ENCODE results near the gene COX19. TPM values are rescaled to one million over a fixed set of nuclear protein-coding genes. Genes with fewer than 3 reads are reported as not detected.

The COX19 gene
- total and polyA plus RNA-seq, 4 donors, result 3.1 to 17.0 (median 8.8) TPM

- H3K36me3 ChIP-seq (ENCODE audit: control insufficient read depth in 1 of 2, insufficient read depth in 2 of 2, low read length in 1 of 2), result peaks cover 0 to 2% of the 10 kb centered on the region in 2 donors
- H3K27ac ChIP-seq (ENCODE audit: low read depth in 1 of 2, low read length in 2 of 2), result no peak overlapping the region
- ATAC-seq (ENCODE audit: low FRiP score) (no peak), DNase-seq (no peak)
- intact Hi-C loops (cut with DNase I), result loop anchor here in 1 of 2 donors (5.0 kb wide), 1 partner anchor 166 kb away; no protein-coding TSS in a partner anchor
- no peaks in the 10 kb centered on the region for H3K27me3 ChIP-seq (ENCODE audit: control insufficient read depth in 1 of 2, insufficient read depth in 2 of 2, low read length in 1 of 2)
- H3K4me3 ChIP-seq (ENCODE audit: low read length in 2 of 2), result no peak overlapping the region
- WGBS, 2 donors, result 45 to 50% methylated on average over 28 of the region's 28 CpGs
- H3K9me3 ChIP-seq (ENCODE audit: control insufficient read depth, low read length), result no peaks in the 10 kb centered on the region
- no peaks in the 10 kb centered on the region for H3K4me1 ChIP-seq (ENCODE audit: control insufficient read depth in 1 of 2, insufficient read depth in 2 of 2, low read length in 2 of 2)
Measured at GRCh38 chr7:975702-976473, 539 bp upstream of the COX19 start.

DNA sequence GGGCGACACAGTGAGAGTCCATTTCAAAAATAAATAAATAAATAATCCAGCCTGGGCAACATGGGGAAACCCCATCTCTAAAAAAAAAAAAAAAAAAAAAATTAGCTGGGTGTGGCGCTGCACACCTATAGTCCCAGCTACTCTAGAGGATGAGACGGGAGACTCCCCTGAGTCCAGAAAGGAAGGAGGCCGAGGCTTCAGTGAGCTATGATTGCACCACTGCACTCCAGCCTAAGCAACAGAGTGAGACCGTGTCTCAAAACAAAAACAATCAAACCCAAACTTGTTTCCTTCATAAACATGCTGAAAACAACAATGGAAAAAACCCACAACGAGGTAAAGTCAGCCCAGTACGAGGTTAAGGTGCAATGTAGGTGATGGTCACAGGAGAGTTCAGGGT, 1.2 kb downstream of the COX19 start:
- WGBS, 2 donors, result 48 to 52% methylated on average over 7 of the region's 7 CpGs

GRCh38 chr7:973312-973711, 2.0 kb downstream of the COX19 start:
- WGBS, 2 donors, result 80 to 82% methylated on average over 9 of the region's 9 CpGs
- H3K4me3 ChIP-seq (ENCODE audit: low read length in 2 of 2), result no peak overlapping the region

More for the DNA sequence above, 1.2 kb downstream of the COX19 start:
- peak overlapping the region; percentile 65 to 98 for H3K4me3 ChIP-seq (ENCODE audit: low read length in 2 of 2)
- H3K36me3 ChIP-seq (ENCODE audit: control insufficient read depth in 1 of 2, insufficient read depth in 2 of 2, low read length in 1 of 2), result peaks cover 0 to 2% of the 10 kb centered on the region in 2 donors
- no peak overlapping the region for H3K27ac ChIP-seq (ENCODE audit: low read depth in 1 of 2, low read length in 2 of 2)
- H3K27me3 ChIP-seq (ENCODE audit: control insufficient read depth in 1 of 2, insufficient read depth in 2 of 2, low read length in 1 of 2), result no peaks in the 10 kb centered on the region
- no peaks in the 10 kb centered on the region for H3K9me3 ChIP-seq (ENCODE audit: control insufficient read depth, low read length)
- intact Hi-C loops (cut with DNase I), result no loop called here
- ATAC-seq (ENCODE audit: low FRiP score) (no peak), DNase-seq (no peak)
- no peaks in the 10 kb centered on the region for H3K4me1 ChIP-seq (ENCODE audit: control insufficient read depth in 1 of 2, insufficient read depth in 2 of 2, low read length in 2 of 2)

DNA sequence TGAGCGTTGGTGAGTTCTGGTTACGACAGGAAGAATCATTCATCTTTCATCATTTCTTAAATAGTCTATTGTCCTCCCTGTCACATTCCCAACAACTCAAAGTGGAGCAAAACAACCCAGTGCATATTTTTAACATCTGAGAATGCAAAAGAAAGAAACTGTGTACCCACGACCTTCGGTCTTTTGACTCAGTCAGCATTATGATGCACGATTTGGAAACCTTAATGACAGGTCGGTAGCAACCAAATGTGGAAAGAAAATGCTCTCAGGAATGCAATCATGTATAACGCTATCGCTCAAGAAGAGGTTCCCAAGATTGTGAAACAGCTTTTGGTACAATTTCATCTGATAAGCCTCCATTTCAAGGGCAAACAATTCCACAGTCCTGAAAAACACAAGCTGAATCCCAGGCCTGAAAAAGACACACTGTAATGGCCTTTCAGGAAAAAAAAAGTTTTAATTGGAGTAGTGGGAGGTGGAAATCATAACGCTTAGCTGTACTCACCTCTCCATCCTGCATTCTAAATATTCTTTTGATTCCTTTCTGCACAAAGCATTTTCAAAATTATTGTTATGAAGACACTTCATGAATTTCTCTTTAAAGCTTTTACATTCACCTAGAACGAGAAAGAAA, 2.6 kb downstream of the COX19 start:
- H3K36me3 ChIP-seq (ENCODE audit: control insufficient read depth in 1 of 2, insufficient read depth in 2 of 2, low read length in 1 of 2), result peaks cover 0 to 4% of the 10 kb centered on the region in 2 donors
- no peaks in the 10 kb centered on the region for H3K4me1 ChIP-seq (ENCODE audit: control insufficient read depth in 1 of 2, insufficient read depth in 2 of 2, low read length in 2 of 2)

More at GRCh38 chr7:973312-973711, 2.0 kb downstream of the COX19 start:
- ATAC-seq (ENCODE audit: low FRiP score), result no peak
- no peak for DNase-seq
- Histone ChIP-seq H3K9me3 (ENCODE audit: control insufficient read depth, low read length) (no peaks in the 10 kb centered on the region), H3K36me3 (ENCODE audit: control insufficient read depth in 1 of 2, insufficient read depth in 2 of 2, low read length in 1 of 2) (peaks cover 0 to 3% of the 10 kb centered on the region in 2 donors), H3K27ac (ENCODE audit: low read depth in 1 of 2, low read length in 2 of 2) (no peak overlapping the region), H3K4me1 (ENCODE audit: control insufficient read depth in 1 of 2, insufficient read depth in 2 of 2, low read length in 2 of 2) (no peaks in the 10 kb centered on the region), H3K27me3 (ENCODE audit: control insufficient read depth in 1 of 2, insufficient read depth in 2 of 2, low read length in 1 of 2) (no peaks in the 10 kb centered on the region)
- intact Hi-C loops (cut with DNase I), result no loop called here

DNA sequence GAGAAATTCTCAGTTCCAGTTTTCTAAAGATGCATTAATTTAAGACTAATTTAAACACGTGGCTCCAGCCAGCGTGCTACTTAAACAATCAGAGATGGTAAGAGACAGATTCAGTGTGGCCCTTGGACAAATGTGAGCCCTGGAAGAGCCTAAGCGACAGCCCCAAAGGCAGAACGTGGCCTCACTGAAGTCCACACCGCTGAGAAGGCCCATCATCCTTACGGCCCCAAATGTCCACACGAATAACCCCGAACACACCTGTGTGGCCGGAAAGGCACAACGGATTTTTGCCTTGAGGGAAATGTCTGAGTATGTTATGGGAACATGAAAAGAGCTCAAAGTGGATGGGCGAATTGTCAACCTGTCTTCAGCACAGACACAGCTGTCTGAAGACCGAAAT, 3.2 kb downstream of the COX19 start:
- intact Hi-C loops (cut with DNase I), result no loop called here
- whole genome bisulfite sequencing, 2 donors, result 90 to 92% methylated on average over 12 of the region's 12 CpGs
- no peak for ATAC-seq (ENCODE audit: low FRiP score)
- no peak for DNase-seq
- no peaks in the 10 kb centered on the region for H3K27me3 ChIP-seq (ENCODE audit: control insufficient read depth in 1 of 2, insufficient read depth in 2 of 2, low read length in 1 of 2)
- no peak overlapping the region for H3K27ac ChIP-seq (ENCODE audit: low read depth in 1 of 2, low read length in 2 of 2)
- peaks cover 0 to 6% of the 10 kb centered on the region in 2 donors for H3K36me3 ChIP-seq (ENCODE audit: control insufficient read depth in 1 of 2, insufficient read depth in 2 of 2, low read length in 1 of 2)
- no peaks in the 10 kb centered on the region for H3K4me1 ChIP-seq (ENCODE audit: control insufficient read depth in 1 of 2, insufficient read depth in 2 of 2, low read length in 2 of 2)
- H3K9me3 ChIP-seq (ENCODE audit: control insufficient read depth, low read length), result no peaks in the 10 kb centered on the region
- H3K4me3 ChIP-seq (ENCODE audit: low read length in 2 of 2), result no peak overlapping the region

More for the DNA sequence above, 2.6 kb downstream of the COX19 start:
- ATAC-seq (ENCODE audit: low FRiP score) (no peak), DNase-seq (no peak)
- WGBS, 2 donors, result 67 to 73% methylated on average over 10 of the region's 10 CpGs
- intact Hi-C loops (cut with DNase I), result no loop called here
- Histone ChIP-seq H3K27me3 (ENCODE audit: control insufficient read depth in 1 of 2, insufficient read depth in 2 of 2, low read length in 1 of 2) (no peaks in the 10 kb centered on the region), H3K4me3 (ENCODE audit: low read length in 2 of 2) (no peak overlapping the region), H3K27ac (ENCODE audit: low read depth in 1 of 2, low read length in 2 of 2) (no peak overlapping the region), H3K9me3 (ENCODE audit: control insufficient read depth, low read length) (no peaks in the 10 kb centered on the region)

GRCh38 chr7:970744-971143, 4.6 kb downstream of the COX19 start:
- ATAC-seq (ENCODE audit: low FRiP score) (no peak), DNase-seq (no peak)
- intact Hi-C loops (cut with DNase I), result no loop called here
- H3K36me3 ChIP-seq (ENCODE audit: control insufficient read depth in 1 of 2, insufficient read depth in 2 of 2, low read length in 1 of 2), result peaks cover 0 to 6% of the 10 kb centered on the region in 2 donors
- H3K27me3 ChIP-seq (ENCODE audit: control insufficient read depth in 1 of 2, insufficient read depth in 2 of 2, low read length in 1 of 2), result no peaks in the 10 kb centered on the region
- H3K4me3 ChIP-seq (ENCODE audit: low read length in 2 of 2), result no peak overlapping the region
- WGBS, 2 donors, result 91% methylated on average over 6 of the region's 6 CpGs
- no peaks in the 10 kb centered on the region for H3K4me1 ChIP-seq (ENCODE audit: control insufficient read depth in 1 of 2, insufficient read depth in 2 of 2, low read length in 2 of 2)
- no peak overlapping the region for H3K27ac ChIP-seq (ENCODE audit: low read depth in 1 of 2, low read length in 2 of 2)
- no peaks in the 10 kb centered on the region for H3K9me3 ChIP-seq (ENCODE audit: control insufficient read depth, low read length)

DNA sequence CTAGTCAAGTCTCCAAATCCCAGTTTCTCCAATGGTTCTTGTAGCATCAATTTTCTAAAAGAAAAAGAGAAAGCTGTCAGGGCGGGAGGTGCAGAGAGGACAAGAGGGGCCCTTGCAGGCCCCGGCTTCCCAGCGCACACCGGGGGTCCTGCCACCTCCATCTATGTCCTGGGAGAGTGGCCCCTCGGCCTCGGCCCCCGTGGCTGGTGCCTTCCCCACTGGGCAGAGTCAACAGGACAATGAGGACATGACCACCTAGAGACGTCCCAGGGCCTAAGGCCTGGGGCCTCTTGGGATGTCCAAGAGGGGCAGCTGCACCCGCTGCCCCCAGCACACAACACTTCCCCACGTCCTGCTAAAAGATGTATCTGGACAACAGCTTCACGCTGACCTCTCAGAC, 5.9 kb downstream of the COX19 start:
- no peaks in the 10 kb centered on the region for H3K9me3 ChIP-seq (ENCODE audit: control insufficient read depth, low read length)
- WGBS, 2 donors, result 90 to 94% methylated on average over 11 of the region's 11 CpGs
- H3K4me3 ChIP-seq (ENCODE audit: low read length in 2 of 2), result no peak overlapping the region
- H3K4me1 ChIP-seq (ENCODE audit: control insufficient read depth in 1 of 2, insufficient read depth in 2 of 2, low read length in 2 of 2), result no peaks in the 10 kb centered on the region
- DNase-seq (no peak), ATAC-seq (ENCODE audit: low FRiP score) (no peak)
- intact Hi-C loops (cut with DNase I), result no loop called here
- H3K27me3 ChIP-seq (ENCODE audit: control insufficient read depth in 1 of 2, insufficient read depth in 2 of 2, low read length in 1 of 2), result no peaks in the 10 kb centered on the region
- no peak overlapping the region for H3K27ac ChIP-seq (ENCODE audit: low read depth in 1 of 2, low read length in 2 of 2)
- H3K36me3 ChIP-seq (ENCODE audit: control insufficient read depth in 1 of 2, insufficient read depth in 2 of 2, low read length in 1 of 2), result peaks cover 0 to 6% of the 10 kb centered on the region in 2 donors

DNA sequence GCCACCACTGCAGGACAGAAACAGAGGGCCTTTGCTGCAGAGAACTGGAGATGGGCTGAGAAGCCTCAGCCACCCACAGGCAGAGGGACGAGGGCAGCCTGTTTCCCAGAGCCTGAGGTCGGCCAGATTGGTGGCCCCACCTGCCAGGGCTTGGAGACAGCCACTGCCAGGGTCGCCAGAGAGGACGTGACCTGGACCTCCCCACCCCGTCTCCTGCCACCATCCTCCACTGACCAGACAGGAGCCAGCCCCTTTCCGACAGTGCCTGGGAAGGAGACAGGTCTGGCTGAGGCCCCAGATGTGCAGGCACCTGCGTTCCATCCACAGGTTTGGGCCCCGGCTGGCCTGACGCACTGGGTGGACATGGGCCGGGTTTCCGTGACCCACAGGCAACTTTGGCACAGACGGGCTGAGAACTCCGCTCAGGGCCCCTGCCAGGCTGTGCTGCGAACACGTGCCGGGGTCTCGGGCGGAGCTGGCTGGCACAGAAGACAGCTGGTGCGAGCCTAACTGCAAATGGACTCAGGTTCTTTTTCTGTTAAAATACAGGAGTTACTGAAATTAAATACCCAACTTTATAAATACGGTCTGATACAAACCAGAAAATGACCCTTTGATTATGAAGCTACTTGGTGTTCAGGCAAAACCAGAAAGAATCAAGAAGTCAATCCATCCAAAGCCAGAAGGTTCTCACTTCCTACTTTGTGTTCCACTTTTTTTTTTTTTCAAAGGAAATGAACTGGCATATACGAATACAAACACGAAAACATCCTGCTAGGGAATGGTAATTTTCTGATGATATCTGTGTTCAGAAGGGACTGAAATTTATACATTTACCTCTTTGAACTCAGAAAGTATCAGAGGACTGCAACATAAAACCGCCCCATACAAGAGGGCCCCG, 6.9 kb downstream of the COX19 start:
- no peak overlapping the region for H3K4me3 ChIP-seq (ENCODE audit: low read length in 2 of 2)
- no peaks in the 10 kb centered on the region for H3K9me3 ChIP-seq (ENCODE audit: control insufficient read depth, low read length)
- H3K27me3 ChIP-seq (ENCODE audit: control insufficient read depth in 1 of 2, insufficient read depth in 2 of 2, low read length in 1 of 2), result no peaks in the 10 kb centered on the region
- no peak for DNase-seq
- no peak for ATAC-seq (ENCODE audit: low FRiP score)
- no peaks in the 10 kb centered on the region for H3K4me1 ChIP-seq (ENCODE audit: control insufficient read depth in 1 of 2, insufficient read depth in 2 of 2, low read length in 2 of 2)
- H3K27ac ChIP-seq (ENCODE audit: low read depth in 1 of 2, low read length in 2 of 2), result no peak overlapping the region
- intact Hi-C loops (cut with DNase I), result no loop called here
- H3K36me3 ChIP-seq (ENCODE audit: control insufficient read depth in 1 of 2, insufficient read depth in 2 of 2, low read length in 1 of 2), result peaks cover 0 to 6% of the 10 kb centered on the region in 2 donors
- WGBS, 2 donors, result 87 to 92% methylated on average over 24 of the region's 24 CpGs
